Aorta (tissue), 5 donors: Measurements from ENCODE around the gene ELOF1. TPM values are rescaled to one million over a fixed set of nuclear protein-coding genes. Genes with fewer than 3 reads are reported as not detected.

ENCODE experiments used
- ATAC-seq: fragments of 200-7000 bp; cut with Tn5 transposase; one replicate; pipeline ENCODE4 v1.9.1; 2022; ENCODE audit warnings: moderate library complexity; ENCODE audit not compliant: low FRiP score
- DNase-seq, 2 donors: peaks; one replicate each; pipeline ENCODE4 v3.0.0-alpha.2; 2020
- H3K27ac ChIP-seq, 2 donors: one replicate each; pipeline ENCODE4 v1.5.1; 2013; ENCODE audit warnings: low read length in 2 of 2, mild to moderate bottlenecking in 2 of 2, moderate library complexity in 2 of 2, control low read depth in 1 of 2, inconsistent platforms in 1 of 2, low read depth in 1 of 2
- H3K27me3 ChIP-seq, 2 donors: one replicate each; pipeline ENCODE4 v1.6.1; 2013; ENCODE audit warnings: control low read depth in 1 of 2, low read length in 1 of 2, mild to moderate bottlenecking in 1 of 2, moderate library complexity in 1 of 2; ENCODE audit not compliant: insufficient read depth in 2 of 2, control insufficient read depth in 1 of 2
- H3K36me3 ChIP-seq, 2 donors: one replicate each; pipeline ENCODE4 v1.6.1; 2013; ENCODE audit warnings: control low read depth in 1 of 2, low read length in 1 of 2, mild to moderate bottlenecking in 1 of 2; ENCODE audit not compliant: insufficient read depth in 2 of 2, control insufficient read depth in 1 of 2
- H3K4me1 ChIP-seq, 2 donors: one replicate each; pipeline ENCODE4 v1.6.1; 2013; ENCODE audit warnings: low read length in 2 of 2, control low read depth in 1 of 2, mild to moderate bottlenecking in 1 of 2, moderate library complexity in 1 of 2; ENCODE audit not compliant: insufficient read depth in 2 of 2, control insufficient read depth in 1 of 2
- H3K4me3 ChIP-seq, 2 donors: one replicate each; pipeline ENCODE4 v1.5.1; 2013; ENCODE audit warnings: low read length in 2 of 2, control low read depth in 1 of 2, mild to moderate bottlenecking in 1 of 2
- H3K9me3 ChIP-seq: one replicate; pipeline ENCODE4 v1.6.1; 2013; ENCODE audit warnings: mild to moderate bottlenecking, low read length; ENCODE audit not compliant: control insufficient read depth
- WGBS, 2 donors: extraction: QIAGEN DNeasy Blood & Tissue Kit; methylation state at CpG; one replicate each; pipeline ENCODE4 v1.1.7; 2013; 5-methylcytosine and 5-hydroxymethylcytosine counted together
- intact Hi-C, 2 donors: fragments of 100-400 bp; cut with DNase I; formaldehyde crosslinking; loops; one replicate each; pipeline versions ENCODE4 v1.14.2 to v1.15.0; 2022
- polyA plus RNA-seq, 2 donors: library from polyadenylated mRNA; stranded (reverse); fragments of 200-250 nt; gene quantifications; one replicate each; pipeline ENCODE4 v1.2.3, GENCODE V29; 2013
- total RNA-seq, 2 donors: library from RNA; stranded (reverse); fragmentation: NEBNext Ultra II Directional; extraction: Animal tissue kit (Norgen Biotek cat#: 25700); gene quantifications; one replicate each; pipeline ENCODE4 v1.2.1, GENCODE V29; 2021
- donor health status: healthy with polysubstance abuse.
- donor health status: Bipolar disorder and iron deficiency.
- donor health status: DM: no; HTN: no; CAD: no.
- donor health status: DM: no; HTN: no; CAD: no.
- donor health status: DM: yes; HTN: yes; CAD: no.

ELOF1 gene
- total and polyA plus RNA-seq, 4 donors = 30.9 to 75.4 (median 35.7) TPM

GRCh38 chr19:11547929-11548700, 10.9 kb downstream of the ELOF1 start:
- Histone ChIP-seq H3K27ac (no peak overlapping the region), H3K27me3 (no peaks in the 10 kb centered on the region), H3K9me3 (no peaks in the 10 kb centered on the region), H3K36me3 (peaks cover 0 to 6% of the 10 kb centered on the region in 2 donors), H3K4me3 (no peak overlapping the region), H3K4me1 (no peaks in the 10 kb centered on the region)
- no peak for DNase-seq
- 91 to 95% methylated on average over 14 of the region's 14 CpGs for WGBS, 2 donors
- ATAC-seq = no peak
- intact Hi-C loops = no loop called here

GRCh38 chr19:11541238-11541637, 17.8 kb downstream of the ELOF1 start:
- H3K9me3 ChIP-seq = no peaks in the 10 kb centered on the region
- intact Hi-C loops = no loop called here
- WGBS, 2 donors = 71 to 76% methylated on average over 3 of the region's 3 CpGs
- no peak overlapping the region for H3K4me3 ChIP-seq
- no peaks in the 10 kb centered on the region for H3K4me1 ChIP-seq
- H3K27ac ChIP-seq = no peak overlapping the region
- no peak for DNase-seq
- H3K27me3 ChIP-seq = no peaks in the 10 kb centered on the region
- ATAC-seq = no peak
- H3K36me3 ChIP-seq = peaks cover 0 to 4% of the 10 kb centered on the region in 2 donors

DNA sequence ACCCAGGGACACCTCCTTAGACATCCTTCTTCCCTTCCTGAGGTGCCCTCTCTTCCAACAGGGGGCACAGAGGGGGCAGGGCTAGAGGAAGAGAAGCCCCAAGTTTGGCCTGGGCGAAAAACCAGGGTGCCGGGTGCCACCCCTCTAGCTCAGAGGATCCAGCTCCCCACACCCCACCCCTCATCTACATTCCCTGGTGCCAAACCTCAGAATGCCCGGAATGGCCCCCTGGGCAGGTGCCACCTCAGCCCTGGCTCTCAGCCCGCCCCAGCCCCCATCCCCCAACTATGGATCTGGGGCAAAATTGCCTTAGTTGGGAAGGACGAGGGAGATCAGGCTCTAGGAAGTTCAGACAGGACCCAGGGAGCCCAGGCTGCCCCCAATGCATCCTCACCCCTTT, 18.4 kb downstream of the ELOF1 start:
- no peaks in the 10 kb centered on the region for H3K9me3 ChIP-seq
- DNase-seq (no peak), ATAC-seq (no peak)
- no peaks in the 10 kb centered on the region for H3K4me1 ChIP-seq
- intact Hi-C loops = no loop called here
- H3K4me3 ChIP-seq = peak overlapping the region; percentile 83 to 89
- H3K27me3 ChIP-seq = no peaks in the 10 kb centered on the region
- 27% methylated on average over 5 of the region's 5 CpGs for WGBS, 2 donors
- H3K36me3 ChIP-seq = peaks cover 0 to 1% of the 10 kb centered on the region in 2 donors
- peak overlapping the region; percentile 41 to 93 for H3K27ac ChIP-seq

GRCh38 chr19:11539495-11540365, 19.3 kb downstream of the ELOF1 start:
- H3K4me3 ChIP-seq = peak overlapping the region; percentile 83 to 89
- peak overlapping the region; percentile 93 to 98 for H3K27ac ChIP-seq
- no peaks in the 10 kb centered on the region for H3K27me3 ChIP-seq
- 2% methylated on average over 36 of the region's 36 CpGs for WGBS, 2 donors
- peak in 1 of 2 donors; percentile 85 for DNase-seq
- no peaks in the 10 kb centered on the region for H3K9me3 ChIP-seq
- H3K36me3 ChIP-seq = peaks cover 0 to 1% of the 10 kb centered on the region in 2 donors
- intact Hi-C loops = loop anchor here in 1 of 2 donors (5.0 kb wide), 1 partner anchor 1253 kb away; the partner anchor contains the start of gene JUNB
- H3K4me1 ChIP-seq = no peaks in the 10 kb centered on the region
- peak; percentile 66 for ATAC-seq

GRCh38 chr19:11538232-11539036, 20.6 kb downstream of the ELOF1 start, which contains the start of gene CNN1:
CNN1 (plus strand) TSS chr19:11538851; CDS start chr19:11538928, 77 bp downstream.
- H3K36me3 ChIP-seq = no peaks in the 10 kb centered on the region
- WGBS, 2 donors = 7% methylated on average over 21 of the region's 21 CpGs
- no peaks in the 10 kb centered on the region for H3K4me1 ChIP-seq
- no peaks in the 10 kb centered on the region for H3K27me3 ChIP-seq
- no peaks in the 10 kb centered on the region for H3K9me3 ChIP-seq
- H3K4me3 ChIP-seq = peak within 1 kb of the TSS; percentile 83 to 89
- ATAC-seq = peak; percentile 87
- peak within 1 kb of the TSS; percentile 93 to 98 for H3K27ac ChIP-seq
- peak; percentile 90 to 95 for DNase-seq
- intact Hi-C loops = loop anchor here in 1 of 2 donors (5.0 kb wide), 1 partner anchor 1254 kb away; the partner anchor contains the start of gene JUNB

DNA sequence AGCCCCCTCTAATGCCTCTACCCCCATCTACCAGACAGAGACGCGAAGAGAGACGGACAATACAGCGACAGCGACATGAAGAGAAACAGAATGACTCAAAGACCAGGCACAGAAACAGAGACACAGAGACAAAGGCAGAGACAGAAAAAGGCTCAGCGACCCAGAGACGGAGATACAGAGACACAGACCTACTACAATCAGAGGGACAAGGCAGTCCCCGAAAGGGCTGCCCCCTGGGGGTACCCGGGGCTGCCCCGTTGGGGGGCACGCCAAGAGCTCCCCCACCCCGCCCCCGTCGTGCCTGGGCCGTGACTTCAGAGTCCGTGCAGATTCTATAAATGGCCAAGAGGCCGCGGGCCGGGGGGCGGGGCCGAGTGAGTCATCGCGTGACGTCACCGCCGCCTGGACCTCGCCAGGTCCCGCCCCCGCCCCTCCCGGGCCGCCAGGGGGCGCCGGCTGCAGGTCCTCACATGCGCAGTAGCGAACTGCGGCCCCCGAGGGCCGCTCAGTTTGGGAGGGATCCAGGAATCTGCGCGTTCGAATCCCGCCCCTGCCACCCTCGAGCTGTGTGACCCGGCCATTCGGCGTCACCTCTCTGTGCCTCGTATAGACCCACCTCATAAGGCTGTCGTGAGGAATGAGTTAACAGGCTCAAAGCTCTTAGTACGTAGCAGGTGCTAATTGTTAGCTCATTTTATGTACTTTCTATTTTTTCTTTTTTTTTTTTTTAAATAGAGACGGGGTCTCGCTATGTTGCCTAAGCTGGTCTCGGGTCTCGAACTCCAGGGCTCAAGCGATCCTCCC, 23.0 kb downstream of the ELOF1 start:
- Histone ChIP-seq H3K27me3 (no peaks in the 10 kb centered on the region), H3K4me3 (peak overlapping the region in 1 of 2 donors; percentile 9), H3K9me3 (no peaks in the 10 kb centered on the region), H3K4me1 (no peaks in the 10 kb centered on the region), H3K27ac (peak overlapping the region; percentile 96 to 97), H3K36me3 (no peaks in the 10 kb centered on the region)
- intact Hi-C loops = loop anchor here in 1 of 2 donors (5.0 kb wide), 1 partner anchor 1256 kb away; the partner anchor contains the start of gene JUNB
- peak; percentile 93 to 97 for DNase-seq
- 7 to 8% methylated on average over 51 to 54 of the region's 54 CpGs for WGBS, 2 donors
- ATAC-seq = peak; percentile 89

- 3 to 6% methylated on average over 5 of the region's 5 CpGs for WGBS, 2 donors
- ATAC-seq = no peak
- Histone ChIP-seq H3K4me3 (no peak overlapping the region), H3K4me1 (no peaks in the 10 kb centered on the region), H3K36me3 (no peaks in the 10 kb centered on the region), H3K27ac (peak overlapping the region; percentile 96 to 97), H3K9me3 (no peaks in the 10 kb centered on the region), H3K27me3 (no peaks in the 10 kb centered on the region)
- DNase-seq = no peak
- intact Hi-C loops = loop anchor here in 1 of 2 donors (5.0 kb wide), 1 partner anchor 1257 kb away; the partner anchor contains the start of gene JUNB
Measured at GRCh38 chr19:11534948-11535347, 24.1 kb downstream of the ELOF1 start.
